SK-N-SH treated with all-trans-retinoic acid at 6 μM for 48 hours (cell line): Measurements from ENCODE around the gene PRRG1.
A peak's percentile ranks its signal among the peaks of the same experiment; 100 is the strongest.

Experiments
- ATAC-seq: fragments of 200-7000 bp; cut with Tn5 transposase; 3 replicates; pipeline ENCODE4 v1.9.1; 2020; ENCODE audit warnings: mild to moderate bottlenecking, moderate library complexity
- ARNTL ChIP-seq: fragments of 450-650 bp; formaldehyde crosslinking; IDR thresholded peaks from 2 replicates; pipeline ENCODE4 v1.5.0; 2020; ENCODE audit warnings: low read depth, mild to moderate bottlenecking, moderate library complexity, borderline replicate concordance
- BACH2 ChIP-seq: fragments of 250-450 bp; sonication (Bioruptor Pico); IDR thresholded peaks from 2 replicates; pipeline ENCODE4 v1.9.0; 2021; ENCODE audit warnings: mild to moderate bottlenecking, borderline replicate concordance
- CREB5 ChIP-seq: fragments of 250-450 bp; sonication (Bioruptor Pico); IDR thresholded peaks from 2 replicates; pipeline ENCODE4 v1.5.1; 2020; ENCODE audit warnings: low read depth, mild to moderate bottlenecking, moderate library complexity
- CSDC2 ChIP-seq: fragments of 250-450 bp; sonication (Bioruptor Pico); IDR thresholded peaks from 2 replicates; pipeline ENCODE4 v1.5.0; 2020; ENCODE audit warnings: mild to moderate bottlenecking, moderate library complexity
- GLIS3 ChIP-seq: fragments of 250-450 bp; sonication (Bioruptor Pico); IDR thresholded peaks from 2 replicates; pipeline ENCODE4 v1.5.0; 2020; ENCODE audit warnings: mild to moderate bottlenecking, moderate library complexity
- ISL1 ChIP-seq: fragments of 250-450 bp; sonication (Bioruptor Pico); IDR thresholded peaks from 2 replicates; pipeline ENCODE4 v2.1.2; 2022; ENCODE audit warnings: mild to moderate bottlenecking, moderate library complexity
- PATZ1 ChIP-seq: fragments of 250-450 bp; sonication (Bioruptor Pico); IDR thresholded peaks from 2 replicates; pipeline ENCODE4 v1.8.0; 2020; ENCODE audit warnings: mild to moderate bottlenecking, moderate library complexity, borderline replicate concordance
- POU6F1 ChIP-seq: fragments of 250-450 bp; sonication (Bioruptor Pico); IDR thresholded peaks from 2 replicates; pipeline ENCODE4 v1.8.0; 2021; ENCODE audit warnings: low read depth, mild to moderate bottlenecking, moderate library complexity, borderline replicate concordance
- PPARA ChIP-seq: fragments of 250-450 bp; sonication (Bioruptor Pico); IDR thresholded peaks from 2 replicates; pipeline ENCODE4 v1.5.0; 2020; ENCODE audit warnings: mild to moderate bottlenecking, borderline replicate concordance
- RARB ChIP-seq: fragments of 250-450 bp; sonication (Bioruptor Pico); IDR thresholded peaks from 2 replicates; pipeline ENCODE4 v1.8.0; 2021; ENCODE audit warnings: mild to moderate bottlenecking, moderate library complexity
- SNAI2 ChIP-seq: fragments of 250-450 bp; sonication (Bioruptor Pico); IDR thresholded peaks from 2 replicates; pipeline ENCODE4 v1.5.0; 2020; ENCODE audit warnings: mild to moderate bottlenecking, moderate library complexity
- TCF4 ChIP-seq: fragments of 250-450 bp; sonication (Bioruptor Pico); IDR thresholded peaks from 2 replicates; pipeline ENCODE4 v1.8.0; 2021; ENCODE audit warnings: mild to moderate bottlenecking, moderate library complexity, borderline replicate concordance
- TOX ChIP-seq: fragments of 250-450 bp; sonication (Bioruptor Pico); IDR thresholded peaks from 2 replicates; pipeline ENCODE4 v1.8.0; 2021; ENCODE audit warnings: mild to moderate bottlenecking, moderate library complexity, borderline replicate concordance
- TSHZ2 ChIP-seq: fragments of 250-450 bp; sonication (Bioruptor Pico); IDR thresholded peaks from 2 replicates; pipeline ENCODE4 v1.5.0; 2020; ENCODE audit warnings: mild to moderate bottlenecking, moderate library complexity
- ZC3H10 ChIP-seq: fragments of 250-450 bp; sonication (Bioruptor Pico); IDR thresholded peaks from 2 replicates; pipeline ENCODE4 v1.5.1; 2021; ENCODE audit warnings: mild to moderate bottlenecking, moderate library complexity
- ZFP3 ChIP-seq: fragments of 250-450 bp; sonication (Bioruptor Pico); IDR thresholded peaks from 2 replicates; pipeline ENCODE4 v1.5.0; 2020; ENCODE audit warnings: mild to moderate bottlenecking, moderate library complexity
- ZFP30 ChIP-seq: fragments of 450-650 bp; formaldehyde crosslinking; IDR thresholded peaks from 2 replicates; pipeline ENCODE4 v1.5.0; 2022; ENCODE audit warnings: mild to moderate bottlenecking, moderate library complexity
- ZNF565 ChIP-seq: fragments of 450-650 bp; formaldehyde crosslinking; conservative IDR thresholded peaks from 2 replicates; pipeline ENCODE4 v1.5.0; 2020; ENCODE audit warnings: low read depth, mild to moderate bottlenecking, moderate library complexity
- ZNF70 ChIP-seq: fragments of 450-650 bp; formaldehyde crosslinking; IDR thresholded peaks from 2 replicates; pipeline ENCODE4 v1.5.0; 2020; ENCODE audit warnings: mild to moderate bottlenecking, moderate library complexity
- ZNF8 ChIP-seq: fragments of 450-650 bp; formaldehyde crosslinking; IDR thresholded peaks from 2 replicates; pipeline ENCODE4 v1.5.0; 2020; ENCODE audit warnings: mild to moderate bottlenecking, moderate library complexity

PRRG1 gene

GRCh38 chrX:37388413-37388812, 39.2 kb downstream of the PRRG1 start:
- ATAC-seq = no peak
- TF ChIP-seq PPARA (CRISPR knock-in tag) = no peak

GRCh38 chrX:37405956-37406355, 56.8 kb downstream of the PRRG1 start:
- peak; percentile 87 for ATAC-seq
- no peak for TF ChIP-seq TOX (CRISPR knock-in tag)
- TF ChIP-seq SNAI2 = no peak
- no peak for TF ChIP-seq CSDC2
- TF ChIP-seq TSHZ2 (CRISPR knock-in tag) = no peak
- no peak for TF ChIP-seq GLIS3 (CRISPR knock-in tag)
- TF ChIP-seq PPARA (CRISPR knock-in tag) = no peak
- TF ChIP-seq TCF4 (CRISPR knock-in tag) = no peak
- TF ChIP-seq ZNF70 = no peak
- no peak for TF ChIP-seq ZC3H10 (CRISPR knock-in tag)
- no peak for TF ChIP-seq CREB5 (CRISPR knock-in tag)
- no peak for TF ChIP-seq ZNF8 (CRISPR knock-in tag)
- no peak for TF ChIP-seq PATZ1 (CRISPR knock-in tag)
- TF ChIP-seq BACH2 (CRISPR knock-in tag) = no peak
- TF ChIP-seq POU6F1 (CRISPR knock-in tag) = no peak
- TF ChIP-seq, all 23 proteins: peak for 0

- ATAC-seq = no peak
- no peak for TF ChIP-seq PPARA (CRISPR knock-in tag)
- no peak for TF ChIP-seq ZFP30 (CRISPR knock-in tag)
- no peak for TF ChIP-seq GLIS3 (CRISPR knock-in tag)
- TF ChIP-seq TSHZ2 (CRISPR knock-in tag) = no peak
- no peak for TF ChIP-seq ISL1 (CRISPR knock-in tag)
- no peak for TF ChIP-seq RARB (CRISPR knock-in tag)
- no peak for TF ChIP-seq ARNTL (CRISPR knock-in tag)
- TF ChIP-seq POU6F1 (CRISPR knock-in tag) = no peak
- TF ChIP-seq ZFP3 (CRISPR knock-in tag) = no peak
- no peak for TF ChIP-seq SNAI2
- no peak for TF ChIP-seq ZNF8 (CRISPR knock-in tag)
- no peak for TF ChIP-seq PATZ1 (CRISPR knock-in tag)
- no peak for TF ChIP-seq ZNF565 (CRISPR knock-in tag)
- no peak for TF ChIP-seq TOX (CRISPR knock-in tag)
- no peak for TF ChIP-seq BACH2 (CRISPR knock-in tag)
- no peak for TF ChIP-seq ZNF70
- TF ChIP-seq TCF4 (CRISPR knock-in tag) = no peak
- TF ChIP-seq CREB5 (CRISPR knock-in tag) = no peak
- TF ChIP-seq CSDC2 = no peak
Observed at GRCh38 chrX:37407736-37408135, 58.6 kb downstream of the PRRG1 start.
